ENCODE results near the gene ING5.

The ING5 gene

DNA sequence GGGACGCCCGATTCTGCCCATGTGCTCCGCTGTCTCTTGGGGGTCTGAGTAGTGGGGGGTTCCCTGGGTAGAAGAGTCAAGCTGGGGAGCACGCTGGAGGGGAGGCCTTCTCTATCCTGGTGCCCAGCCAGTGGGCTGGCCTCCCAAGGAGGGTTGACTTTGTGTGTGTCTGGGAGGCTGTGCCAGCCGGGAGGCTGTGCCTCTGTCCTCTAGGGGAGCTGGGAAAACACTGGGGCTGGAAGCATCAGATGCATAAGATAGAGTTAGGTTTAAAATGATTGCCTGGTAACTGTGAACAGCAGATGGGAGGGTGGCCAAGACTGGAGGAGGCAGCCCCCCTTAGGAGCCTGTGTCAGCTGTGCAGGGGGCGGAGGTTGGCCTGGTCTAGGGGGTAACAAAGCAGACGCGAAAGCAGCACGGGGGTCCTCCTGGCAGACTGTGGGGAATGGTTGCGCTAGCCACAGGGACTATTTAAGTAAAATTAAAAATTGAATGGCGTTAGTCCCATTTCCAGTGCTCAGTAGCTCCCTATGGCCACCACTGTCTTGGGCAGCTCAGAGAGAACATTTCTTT lies 1.3 kb downstream of the ING5 start:
- peaks cover 0 to 28% (median 18%) of the 10 kb centered on the region in 5 donors for H3K36me3 ChIP-seq (ENCODE audit: control insufficient read depth in 5 of 5, insufficient read depth in 5 of 5, low read length in 5 of 5)
- H3K9ac ChIP-seq (ENCODE audit: low read length in 5 of 5) = peak overlapping the region in 4 of 5 donors; percentile 62 to 81 (median 80)
- peak overlapping the region; percentile 53 to 85 (median 76) for H3K4me3 ChIP-seq (ENCODE audit: low read depth in 1 of 5, low read length in 5 of 5)
- peak overlapping the region; percentile 60 for H3K27ac ChIP-seq (ENCODE audit: low read depth, low read length)
- H3K27me3 ChIP-seq (ENCODE audit: control insufficient read depth in 5 of 5, insufficient read depth in 4 of 5, low read length in 5 of 5) = no peaks in the 10 kb centered on the region
- H3K4me1 ChIP-seq (ENCODE audit: control insufficient read depth in 5 of 5, insufficient read depth in 5 of 5, low read length in 5 of 5) = peaks cover 5 to 22% (median 15%) of the 10 kb centered on the region in 5 donors
- H3K9me3 ChIP-seq (ENCODE audit: control insufficient read depth in 5 of 5, low read length in 5 of 5) = peaks cover 0 to 2% (median 0%) of the 10 kb centered on the region in 5 donors

DNA sequence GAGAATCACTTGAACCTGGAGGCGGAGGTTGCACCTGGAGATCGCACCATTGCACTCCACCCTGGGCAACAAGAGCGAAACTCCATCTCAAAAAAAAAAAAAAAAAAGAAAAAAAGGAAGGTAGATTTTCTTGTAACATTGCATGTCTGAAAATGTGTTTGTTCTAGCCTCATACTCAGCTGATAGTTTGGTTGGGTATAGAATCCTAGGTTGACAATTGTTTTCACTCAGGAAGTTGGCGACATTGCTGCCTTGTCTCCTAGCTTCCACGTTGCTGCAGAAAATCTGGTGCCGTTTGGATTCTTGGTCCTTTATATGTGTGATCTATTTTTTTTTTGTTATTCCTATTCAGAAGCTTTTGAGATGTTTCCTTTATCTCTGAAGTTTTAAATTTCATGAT lies 4.7 kb downstream of the ING5 start:
- peaks cover 5 to 14% (median 10%) of the 10 kb centered on the region in 5 donors for H3K4me1 ChIP-seq (ENCODE audit: control insufficient read depth in 5 of 5, insufficient read depth in 5 of 5, low read length in 5 of 5)
- H3K9ac ChIP-seq (ENCODE audit: low read length in 5 of 5) = no peak overlapping the region
- no peaks in the 10 kb centered on the region for H3K27me3 ChIP-seq (ENCODE audit: control insufficient read depth in 5 of 5, insufficient read depth in 4 of 5, low read length in 5 of 5)
- H3K36me3 ChIP-seq (ENCODE audit: control insufficient read depth in 5 of 5, insufficient read depth in 5 of 5, low read length in 5 of 5) = peaks cover 3 to 57% (median 45%) of the 10 kb centered on the region in 5 donors
- H3K4me3 ChIP-seq (ENCODE audit: low read depth in 1 of 5, low read length in 5 of 5) = no peak overlapping the region
- H3K27ac ChIP-seq (ENCODE audit: low read depth, low read length) = no peak overlapping the region
- H3K9me3 ChIP-seq (ENCODE audit: control insufficient read depth in 5 of 5, low read length in 5 of 5) = peaks cover 0 to 2% (median 0%) of the 10 kb centered on the region in 5 donors

DNA sequence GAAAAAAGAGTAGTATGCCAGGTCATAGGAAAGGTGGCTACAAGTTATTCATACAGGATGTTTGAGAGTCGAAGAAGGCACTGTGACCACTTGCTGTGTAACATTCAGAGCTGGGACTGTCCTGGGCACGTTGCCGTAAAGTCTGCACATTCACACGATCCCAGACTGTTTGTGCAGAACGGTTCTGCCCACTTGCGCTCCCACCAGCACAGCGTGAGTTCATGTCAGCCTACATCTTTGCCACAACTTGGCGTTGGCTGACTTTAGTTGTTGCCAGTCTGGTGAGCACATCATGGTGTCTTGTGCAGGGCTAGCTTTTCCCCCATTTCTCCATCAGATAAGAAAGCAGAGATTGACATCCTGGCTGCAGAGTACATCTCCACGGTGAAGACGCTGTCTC lies 7.0 kb downstream of the ING5 start:
- Histone ChIP-seq H3K36me3 (ENCODE audit: control insufficient read depth in 5 of 5, insufficient read depth in 5 of 5, low read length in 5 of 5) (peaks cover 6 to 78% (median 61%) of the 10 kb centered on the region in 5 donors), H3K4me3 (ENCODE audit: low read depth in 1 of 5, low read length in 5 of 5) (no peak overlapping the region), H3K27ac (ENCODE audit: low read depth, low read length) (no peak overlapping the region), H3K27me3 (ENCODE audit: control insufficient read depth in 5 of 5, insufficient read depth in 4 of 5, low read length in 5 of 5) (no peaks in the 10 kb centered on the region), H3K9me3 (ENCODE audit: control insufficient read depth in 5 of 5, low read length in 5 of 5) (peaks cover 0 to 2% (median 0%) of the 10 kb centered on the region in 5 donors), H3K4me1 (ENCODE audit: control insufficient read depth in 5 of 5, insufficient read depth in 5 of 5, low read length in 5 of 5) (no peaks in the 10 kb centered on the region), H3K9ac (ENCODE audit: low read length in 5 of 5) (no peak overlapping the region)

DNA sequence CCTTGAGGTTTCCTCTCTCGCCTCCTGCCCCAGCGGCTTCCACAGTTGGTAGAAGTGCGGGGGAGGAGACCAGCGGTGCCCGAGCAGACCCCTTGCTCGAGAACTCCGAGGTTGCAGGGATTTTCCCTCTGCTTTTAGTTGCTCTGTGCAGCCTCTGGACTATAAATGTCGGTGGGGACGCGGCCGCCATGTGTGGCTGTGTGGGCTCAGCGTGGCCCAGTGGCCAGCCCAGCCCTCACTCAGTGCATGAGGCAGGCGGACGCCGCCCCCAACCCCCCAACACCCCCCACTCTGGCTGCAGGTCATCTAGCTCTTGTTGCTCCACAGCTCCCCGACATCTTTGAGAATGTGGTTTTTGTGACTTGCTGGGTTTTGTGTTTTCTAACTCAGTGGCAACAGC lies 17.3 kb downstream of the ING5 start:
- no peak overlapping the region for H3K27ac ChIP-seq (ENCODE audit: low read depth, low read length)
- peaks cover 2 to 73% (median 58%) of the 10 kb centered on the region in 5 donors for H3K36me3 ChIP-seq (ENCODE audit: control insufficient read depth in 5 of 5, insufficient read depth in 5 of 5, low read length in 5 of 5)
- H3K4me1 ChIP-seq (ENCODE audit: control insufficient read depth in 5 of 5, insufficient read depth in 5 of 5, low read length in 5 of 5) = no peaks in the 10 kb centered on the region
- H3K9me3 ChIP-seq (ENCODE audit: control insufficient read depth in 5 of 5, low read length in 5 of 5) = no peaks in the 10 kb centered on the region
- H3K4me3 ChIP-seq (ENCODE audit: low read depth in 1 of 5, low read length in 5 of 5) = no peak overlapping the region
- H3K27me3 ChIP-seq (ENCODE audit: control insufficient read depth in 5 of 5, insufficient read depth in 4 of 5, low read length in 5 of 5) = no peaks in the 10 kb centered on the region
- H3K9ac ChIP-seq (ENCODE audit: low read length in 5 of 5) = no peak overlapping the region

DNA sequence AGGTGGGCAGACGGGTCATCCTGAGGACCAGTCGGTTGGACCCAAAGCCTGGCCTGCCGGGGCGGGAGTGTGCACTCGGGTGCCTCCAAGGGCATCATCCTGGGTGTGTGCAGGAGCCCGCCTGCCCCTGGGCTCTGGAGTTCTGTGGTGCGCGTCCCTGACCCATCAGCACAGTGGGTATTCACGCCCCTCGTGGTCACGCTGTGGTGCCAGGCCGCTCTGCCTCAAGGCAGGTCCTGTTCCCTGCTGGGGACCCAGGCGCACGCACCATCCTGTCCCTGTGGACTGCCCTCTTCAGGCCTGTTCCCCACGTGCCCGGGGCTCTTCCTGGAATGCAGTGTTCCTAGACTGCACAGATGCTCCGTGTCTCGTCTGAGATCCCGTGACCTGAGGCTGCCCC lies 18.3 kb downstream of the ING5 start:
- Histone ChIP-seq H3K27me3 (ENCODE audit: control insufficient read depth in 5 of 5, insufficient read depth in 4 of 5, low read length in 5 of 5) (no peaks in the 10 kb centered on the region), H3K27ac (ENCODE audit: low read depth, low read length) (no peak overlapping the region), H3K9ac (ENCODE audit: low read length in 5 of 5) (no peak overlapping the region), H3K9me3 (ENCODE audit: control insufficient read depth in 5 of 5, low read length in 5 of 5) (no peaks in the 10 kb centered on the region), H3K4me3 (ENCODE audit: low read depth in 1 of 5, low read length in 5 of 5) (no peak overlapping the region), H3K4me1 (ENCODE audit: control insufficient read depth in 5 of 5, insufficient read depth in 5 of 5, low read length in 5 of 5) (no peaks in the 10 kb centered on the region), H3K36me3 (ENCODE audit: control insufficient read depth in 5 of 5, insufficient read depth in 5 of 5, low read length in 5 of 5) (peaks cover 0 to 75% (median 52%) of the 10 kb centered on the region in 5 donors)

DNA sequence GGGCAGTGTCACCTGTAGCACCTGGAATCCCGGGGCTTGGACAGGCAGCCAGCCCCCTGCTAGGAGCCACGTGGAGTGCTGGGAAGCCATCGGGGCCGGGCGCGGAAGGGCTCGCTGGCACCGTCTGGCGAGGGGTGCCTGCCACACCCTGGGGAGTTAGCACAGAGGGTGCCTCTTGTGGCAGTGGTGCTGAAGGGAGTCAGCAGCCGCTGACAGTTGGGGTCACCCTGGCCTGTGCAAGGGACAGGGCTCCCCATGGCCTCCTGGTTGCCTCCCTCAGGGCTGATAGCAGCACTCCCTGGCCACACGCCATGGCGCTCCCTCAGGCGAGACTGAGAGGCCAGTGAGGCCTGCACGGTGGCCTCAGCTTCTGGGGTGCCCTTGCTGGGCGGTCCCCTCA lies 18.7 kb downstream of the ING5 start:
- H3K4me1 ChIP-seq (ENCODE audit: control insufficient read depth in 5 of 5, insufficient read depth in 5 of 5, low read length in 5 of 5) = no peaks in the 10 kb centered on the region
- H3K27ac ChIP-seq (ENCODE audit: low read depth, low read length) = no peak overlapping the region
- no peaks in the 10 kb centered on the region for H3K9me3 ChIP-seq (ENCODE audit: control insufficient read depth in 5 of 5, low read length in 5 of 5)
- H3K36me3 ChIP-seq (ENCODE audit: control insufficient read depth in 5 of 5, insufficient read depth in 5 of 5, low read length in 5 of 5) = peaks cover 0 to 79% (median 52%) of the 10 kb centered on the region in 5 donors
- no peak overlapping the region for H3K4me3 ChIP-seq (ENCODE audit: low read depth in 1 of 5, low read length in 5 of 5)
- no peak overlapping the region for H3K9ac ChIP-seq (ENCODE audit: low read length in 5 of 5)
- no peaks in the 10 kb centered on the region for H3K27me3 ChIP-seq (ENCODE audit: control insufficient read depth in 5 of 5, insufficient read depth in 4 of 5, low read length in 5 of 5)

DNA sequence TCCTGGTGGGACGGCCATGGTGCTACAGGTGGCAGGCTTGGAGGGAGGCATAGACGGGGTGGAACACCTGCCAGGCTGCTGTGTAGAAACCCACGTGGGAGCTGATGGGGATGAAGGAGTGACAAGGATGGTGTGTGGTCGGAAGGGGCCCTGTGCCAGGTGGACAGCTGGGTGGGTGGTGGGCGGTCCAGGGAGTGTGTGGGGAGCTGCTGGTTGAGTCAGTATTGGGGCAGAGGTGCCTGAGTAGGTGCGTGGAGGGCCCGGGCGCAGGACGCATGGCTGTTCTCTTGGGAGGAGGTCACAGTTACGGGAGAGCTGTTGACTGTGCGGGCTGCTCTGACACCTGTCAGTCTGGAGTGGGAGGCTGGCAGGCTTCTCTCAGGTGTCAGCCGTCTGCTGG lies 20.0 kb downstream of the ING5 start:
- no peaks in the 10 kb centered on the region for H3K9me3 ChIP-seq (ENCODE audit: control insufficient read depth in 5 of 5, low read length in 5 of 5)
- no peak overlapping the region for H3K4me3 ChIP-seq (ENCODE audit: low read depth in 1 of 5, low read length in 5 of 5)
- H3K36me3 ChIP-seq (ENCODE audit: control insufficient read depth in 5 of 5, insufficient read depth in 5 of 5, low read length in 5 of 5) = peaks cover 0 to 81% (median 55%) of the 10 kb centered on the region in 5 donors
- H3K4me1 ChIP-seq (ENCODE audit: control insufficient read depth in 5 of 5, insufficient read depth in 5 of 5, low read length in 5 of 5) = no peaks in the 10 kb centered on the region
- no peak overlapping the region for H3K9ac ChIP-seq (ENCODE audit: low read length in 5 of 5)
- no peaks in the 10 kb centered on the region for H3K27me3 ChIP-seq (ENCODE audit: control insufficient read depth in 5 of 5, insufficient read depth in 4 of 5, low read length in 5 of 5)
- H3K27ac ChIP-seq (ENCODE audit: low read depth, low read length) = no peak overlapping the region

DNA sequence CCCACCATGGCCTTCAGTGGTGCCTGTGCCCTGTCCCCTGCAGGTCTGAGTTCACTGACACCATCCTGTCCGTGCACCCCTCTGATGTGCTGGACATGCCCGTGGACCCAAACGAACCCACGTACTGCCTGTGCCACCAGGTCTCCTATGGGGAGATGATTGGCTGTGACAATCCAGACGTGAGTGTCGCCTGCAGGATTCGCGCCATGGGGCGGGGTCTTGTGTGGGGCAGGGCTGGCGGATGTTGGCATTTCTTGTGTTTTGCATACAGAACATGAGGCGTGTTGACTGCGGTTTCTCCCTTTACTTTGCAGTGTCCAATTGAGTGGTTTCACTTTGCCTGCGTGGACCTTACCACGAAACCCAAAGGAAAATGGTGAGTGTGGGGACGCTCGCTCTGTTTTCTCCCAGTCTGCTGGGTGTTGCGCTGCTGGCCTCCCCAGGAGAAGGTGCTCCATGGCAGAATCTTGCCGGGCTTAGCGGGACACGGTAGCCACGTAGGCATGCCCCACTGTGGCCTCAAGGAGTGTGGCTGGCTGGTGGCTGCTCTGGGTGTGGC lies 21.1 kb downstream of the ING5 start:
- Histone ChIP-seq H3K27ac (ENCODE audit: low read depth, low read length) (no peak overlapping the region), H3K4me1 (ENCODE audit: control insufficient read depth in 5 of 5, insufficient read depth in 5 of 5, low read length in 5 of 5) (peaks cover 0 to 1% (median 0%) of the 10 kb centered on the region in 5 donors), H3K9ac (ENCODE audit: low read length in 5 of 5) (no peak overlapping the region), H3K9me3 (ENCODE audit: control insufficient read depth in 5 of 5, low read length in 5 of 5) (no peaks in the 10 kb centered on the region), H3K27me3 (ENCODE audit: control insufficient read depth in 5 of 5, insufficient read depth in 4 of 5, low read length in 5 of 5) (no peaks in the 10 kb centered on the region), H3K36me3 (ENCODE audit: control insufficient read depth in 5 of 5, insufficient read depth in 5 of 5, low read length in 5 of 5) (peaks cover 0 to 78% (median 55%) of the 10 kb centered on the region in 5 donors), H3K4me3 (ENCODE audit: low read depth in 1 of 5, low read length in 5 of 5) (no peak overlapping the region)

DNA sequence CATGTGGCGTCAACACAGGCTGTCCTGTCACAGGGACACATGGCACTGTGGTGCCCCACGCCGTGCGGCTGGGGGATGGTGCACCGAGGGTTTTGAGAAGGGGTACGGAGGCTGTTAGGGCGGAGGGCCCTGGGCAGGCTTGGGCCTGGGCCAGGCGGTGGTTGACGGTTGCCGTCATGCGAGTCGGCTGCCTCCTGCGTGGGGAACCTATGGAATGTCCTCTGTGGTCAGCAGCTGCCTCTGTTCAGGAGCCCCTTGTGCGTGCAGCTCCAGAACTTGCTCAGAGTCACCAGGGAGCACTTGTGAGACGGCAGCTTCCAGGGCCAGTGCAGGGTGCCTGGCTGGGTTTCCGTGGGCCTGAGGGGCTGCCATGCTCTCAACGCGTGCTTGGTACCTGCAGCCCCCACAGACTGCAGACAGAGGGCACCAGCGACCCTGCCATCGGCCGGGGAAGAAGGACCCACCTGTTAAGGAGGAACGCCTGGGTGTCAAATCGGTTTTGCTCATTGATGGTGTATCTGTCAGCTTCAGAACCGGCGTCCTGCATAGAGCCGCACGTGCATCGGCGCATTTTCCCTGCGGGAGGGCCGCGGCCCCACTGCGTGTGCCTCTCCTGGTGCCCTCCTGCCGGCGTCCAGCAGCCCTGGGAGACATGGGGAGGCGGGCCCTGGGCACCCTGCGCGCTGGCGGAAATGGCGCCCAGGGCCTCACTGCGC lies 22.6 kb downstream of the ING5 start:
- Histone ChIP-seq H3K27ac (ENCODE audit: low read depth, low read length) (no peak overlapping the region), H3K4me3 (ENCODE audit: low read depth in 1 of 5, low read length in 5 of 5) (no peak overlapping the region), H3K9me3 (ENCODE audit: control insufficient read depth in 5 of 5, low read length in 5 of 5) (no peaks in the 10 kb centered on the region), H3K27me3 (ENCODE audit: control insufficient read depth in 5 of 5, insufficient read depth in 4 of 5, low read length in 5 of 5) (no peaks in the 10 kb centered on the region), H3K4me1 (ENCODE audit: control insufficient read depth in 5 of 5, insufficient read depth in 5 of 5, low read length in 5 of 5) (peaks cover 0 to 12% (median 10%) of the 10 kb centered on the region in 5 donors), H3K36me3 (ENCODE audit: control insufficient read depth in 5 of 5, insufficient read depth in 5 of 5, low read length in 5 of 5) (peaks cover 0 to 66% (median 49%) of the 10 kb centered on the region in 5 donors), H3K9ac (ENCODE audit: low read length in 5 of 5) (no peak overlapping the region)

Data from subcutaneous abdominal adipose tissue (tissue), 5 donors.